Panc1 (cell line): ENCODE data around the gene IL33.

Experiments
- POLR2AphosphoS5 ChIP-seq: IDR thresholded peaks from 2 replicates; pipeline ENCODE4 v1.6.1; 2012; ENCODE audit warnings: mild to moderate bottlenecking, low read depth, low read length, moderate library complexity
- SIN3A ChIP-seq: IDR thresholded peaks from 2 replicates; pipeline ENCODE4 v1.6.1; 2012; ENCODE audit warnings: low read depth, mild to moderate bottlenecking, low read length, moderate library complexity, borderline replicate concordance; ENCODE audit not compliant: insufficient read depth
- TF ChIP-seq, protein P1 (sequence below): fragments of 450-650 bp; IDR thresholded peaks from 2 replicates; pipeline ENCODE4 v1.5.1; 2017; ENCODE audit warnings: mild to moderate bottlenecking
- TF ChIP-seq, protein P2 (sequence below), 2 experiments: IDR thresholded peaks; 2 replicates each; pipeline ENCODE4 v1.6.1; 2011 to 2012; ENCODE audit warnings: low read depth in 2 of 2, control low read depth in 1 of 2, low read length in 1 of 2, mild to moderate bottlenecking in 1 of 2, moderate library complexity in 1 of 2; ENCODE audit not compliant: insufficient read depth in 1 of 2

DNA sequence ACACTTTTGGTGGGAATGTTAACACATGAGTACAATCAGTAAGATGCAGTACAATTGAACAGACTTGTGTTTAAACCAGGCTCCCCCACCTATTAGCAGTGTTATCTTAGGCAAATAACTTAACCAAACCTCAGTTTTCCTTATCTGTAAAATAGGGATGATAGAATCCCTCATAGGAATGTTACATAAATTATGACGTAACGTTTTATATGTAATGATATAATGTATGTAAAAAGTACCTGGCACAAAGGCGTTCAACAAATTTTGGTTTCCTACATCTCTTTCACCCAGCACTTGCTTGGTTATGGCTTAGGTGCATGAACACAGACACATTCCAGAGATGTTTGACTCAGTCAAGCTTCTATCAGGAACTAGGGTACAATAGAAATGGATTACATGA lies 26.7 kb upstream of the IL33 start:
- TF ChIP-seq POLR2AphosphoS5 = no peak
- TF ChIP-seq, protein P1, sequence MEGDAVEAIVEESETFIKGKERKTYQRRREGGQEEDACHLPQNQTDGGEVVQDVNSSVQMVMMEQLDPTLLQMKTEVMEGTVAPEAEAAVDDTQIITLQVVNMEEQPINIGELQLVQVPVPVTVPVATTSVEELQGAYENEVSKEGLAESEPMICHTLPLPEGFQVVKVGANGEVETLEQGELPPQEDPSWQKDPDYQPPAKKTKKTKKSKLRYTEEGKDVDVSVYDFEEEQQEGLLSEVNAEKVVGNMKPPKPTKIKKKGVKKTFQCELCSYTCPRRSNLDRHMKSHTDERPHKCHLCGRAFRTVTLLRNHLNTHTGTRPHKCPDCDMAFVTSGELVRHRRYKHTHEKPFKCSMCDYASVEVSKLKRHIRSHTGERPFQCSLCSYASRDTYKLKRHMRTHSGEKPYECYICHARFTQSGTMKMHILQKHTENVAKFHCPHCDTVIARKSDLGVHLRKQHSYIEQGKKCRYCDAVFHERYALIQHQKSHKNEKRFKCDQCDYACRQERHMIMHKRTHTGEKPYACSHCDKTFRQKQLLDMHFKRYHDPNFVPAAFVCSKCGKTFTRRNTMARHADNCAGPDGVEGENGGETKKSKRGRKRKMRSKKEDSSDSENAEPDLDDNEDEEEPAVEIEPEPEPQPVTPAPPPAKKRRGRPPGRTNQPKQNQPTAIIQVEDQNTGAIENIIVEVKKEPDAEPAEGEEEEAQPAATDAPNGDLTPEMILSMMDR = no peak
- no peak for TF ChIP-seq SIN3A
- TF ChIP-seq, protein P2, sequence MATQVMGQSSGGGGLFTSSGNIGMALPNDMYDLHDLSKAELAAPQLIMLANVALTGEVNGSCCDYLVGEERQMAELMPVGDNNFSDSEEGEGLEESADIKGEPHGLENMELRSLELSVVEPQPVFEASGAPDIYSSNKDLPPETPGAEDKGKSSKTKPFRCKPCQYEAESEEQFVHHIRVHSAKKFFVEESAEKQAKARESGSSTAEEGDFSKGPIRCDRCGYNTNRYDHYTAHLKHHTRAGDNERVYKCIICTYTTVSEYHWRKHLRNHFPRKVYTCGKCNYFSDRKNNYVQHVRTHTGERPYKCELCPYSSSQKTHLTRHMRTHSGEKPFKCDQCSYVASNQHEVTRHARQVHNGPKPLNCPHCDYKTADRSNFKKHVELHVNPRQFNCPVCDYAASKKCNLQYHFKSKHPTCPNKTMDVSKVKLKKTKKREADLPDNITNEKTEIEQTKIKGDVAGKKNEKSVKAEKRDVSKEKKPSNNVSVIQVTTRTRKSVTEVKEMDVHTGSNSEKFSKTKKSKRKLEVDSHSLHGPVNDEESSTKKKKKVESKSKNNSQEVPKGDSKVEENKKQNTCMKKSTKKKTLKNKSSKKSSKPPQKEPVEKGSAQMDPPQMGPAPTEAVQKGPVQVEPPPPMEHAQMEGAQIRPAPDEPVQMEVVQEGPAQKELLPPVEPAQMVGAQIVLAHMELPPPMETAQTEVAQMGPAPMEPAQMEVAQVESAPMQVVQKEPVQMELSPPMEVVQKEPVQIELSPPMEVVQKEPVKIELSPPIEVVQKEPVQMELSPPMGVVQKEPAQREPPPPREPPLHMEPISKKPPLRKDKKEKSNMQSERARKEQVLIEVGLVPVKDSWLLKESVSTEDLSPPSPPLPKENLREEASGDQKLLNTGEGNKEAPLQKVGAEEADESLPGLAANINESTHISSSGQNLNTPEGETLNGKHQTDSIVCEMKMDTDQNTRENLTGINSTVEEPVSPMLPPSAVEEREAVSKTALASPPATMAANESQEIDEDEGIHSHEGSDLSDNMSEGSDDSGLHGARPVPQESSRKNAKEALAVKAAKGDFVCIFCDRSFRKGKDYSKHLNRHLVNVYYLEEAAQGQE (IDR thresholded peaks at IDR 0.05; ENCODE audit: insufficient read depth in 1 of 2, low read depth in 2 of 2, low read length in 1 of 2) = no peak
